GM12801 (cell line): Measurements from ENCODE around the gene CDHR4.

Source experiments
- CTCF ChIP-seq: IDR thresholded peaks from one replicate; pipeline ENCODE4 v1.5.1; 2011; ENCODE audit warnings: control low read depth; ENCODE audit not compliant: insufficient read length; ENCODE audit errors: extremely low read depth

The CDHR4 gene

GRCh38 chr3:49781415-49782199 is 18.1 kb downstream of the CDHR4 start:
- TF ChIP-seq CTCF, result no peak

GRCh38 chr3:49780080-49780974 is 19.3 kb downstream of the CDHR4 start:
- TF ChIP-seq CTCF, result no peak

- TF ChIP-seq CTCF, result no peak
Observed at GRCh38 chr3:49779358-49780079, 20.2 kb downstream of the CDHR4 start.

- TF ChIP-seq CTCF, result no peak
Observed at GRCh38 chr3:49775538-49775937, 24.1 kb downstream of the CDHR4 start.

- no peak for TF ChIP-seq CTCF
Observed at GRCh38 chr3:49772703-49773102, 27.0 kb downstream of the CDHR4 start.

- no peak for TF ChIP-seq CTCF
Observed at GRCh38 chr3:49771340-49771938, 28.2 kb downstream of the CDHR4 start.
